HT-29 (cell line): ENCODE data around the gene MYRIP. TPM values are rescaled to one million over a fixed set of nuclear protein-coding genes. Genes with fewer than 3 reads are reported as not detected.
"Not testable (repeated sequence)": the region's sequence is repeated elsewhere in the genome, so short reads cannot be mapped to it uniquely, and the experiment has no call there.

Experiments
- DNase-seq: peaks from one replicate; pipeline ENCODE4 v3.0.0-alpha.2; 2015; ENCODE audit warnings: low spot score
- total RNA-seq: library from RNA; depleted of rRNA; stranded (reverse); fragments of >200 nt; shearing (Covaris generic); gene quantifications from 2 replicates; pipeline ENCODE4 v1.2.3, GENCODE V29; 2014

The MYRIP gene
- total RNA-seq, 1 experiment from 2014 or later = 0.03 TPM

DNA sequence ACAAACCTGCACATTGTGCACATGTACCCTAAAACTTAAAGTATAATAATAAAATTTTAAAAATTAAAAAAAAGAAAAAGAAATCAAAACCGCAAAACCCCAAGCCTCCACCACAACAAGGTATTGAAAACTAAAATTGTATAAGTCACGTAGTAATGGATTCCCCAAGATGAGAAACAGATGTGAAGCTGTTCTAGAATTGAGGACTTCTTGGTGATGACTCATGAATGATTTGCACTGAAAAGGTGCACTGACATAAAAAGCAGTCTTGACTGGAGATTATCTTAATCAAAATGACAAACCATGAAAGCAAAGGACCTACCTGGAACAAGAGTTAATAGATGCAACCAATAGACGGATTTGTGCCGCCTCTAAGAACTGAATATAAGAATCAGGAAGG, 225.8 kb downstream of the MYRIP start:
- DNase-seq = no peak

DNA sequence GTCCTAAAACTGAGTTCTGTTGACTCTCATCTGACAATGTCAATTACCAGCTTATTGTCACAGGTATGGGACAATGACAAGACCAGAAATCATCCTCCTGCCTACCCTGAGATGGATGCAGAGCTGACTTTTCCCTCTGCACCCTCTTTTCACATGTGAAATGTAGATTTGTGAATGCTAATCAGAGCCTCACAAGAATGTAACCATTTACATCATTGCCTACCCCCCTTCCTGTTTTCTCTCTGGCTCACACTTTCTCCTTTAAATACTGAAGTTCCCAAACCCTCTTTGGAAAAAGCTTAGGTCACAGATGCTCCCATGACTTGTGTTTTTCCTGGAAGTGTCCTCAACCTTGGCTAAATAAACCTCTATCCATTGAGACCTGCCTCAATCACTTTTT, 228.2 kb downstream of the MYRIP start:
- DNase-seq = no peak

DNA sequence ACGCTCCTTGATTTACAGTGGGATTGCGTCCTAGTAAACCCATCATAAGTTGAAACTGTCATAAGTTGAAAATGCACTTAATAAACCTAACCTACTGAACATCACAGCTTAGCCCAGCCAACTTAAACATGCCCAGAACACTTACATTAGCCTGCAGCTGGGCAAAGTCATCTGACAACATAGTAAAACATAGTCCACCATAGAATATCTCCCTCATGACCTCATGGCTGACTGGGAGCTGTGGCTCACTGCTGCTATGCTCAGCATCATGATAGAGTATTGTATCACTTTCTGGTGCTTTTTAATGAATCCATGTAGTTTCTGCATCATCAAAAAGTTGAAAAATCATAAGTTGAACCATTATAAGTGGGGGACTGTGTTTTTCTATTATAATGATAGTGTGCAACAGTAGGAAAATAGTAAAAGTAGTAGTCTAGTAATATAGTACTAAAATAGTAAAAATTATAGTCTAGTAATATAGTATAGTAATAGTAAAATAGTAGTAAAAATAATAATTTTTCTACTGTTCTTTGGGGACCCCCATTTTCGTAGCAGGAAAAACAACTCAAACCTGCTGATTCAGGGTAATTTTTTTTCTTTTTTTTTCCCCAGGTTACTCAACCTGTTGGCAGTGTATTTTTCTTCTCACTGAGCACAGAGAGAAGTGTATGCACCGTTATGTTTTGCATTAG, 233.5 kb downstream of the MYRIP start:
- DNase-seq = no peak

DNA sequence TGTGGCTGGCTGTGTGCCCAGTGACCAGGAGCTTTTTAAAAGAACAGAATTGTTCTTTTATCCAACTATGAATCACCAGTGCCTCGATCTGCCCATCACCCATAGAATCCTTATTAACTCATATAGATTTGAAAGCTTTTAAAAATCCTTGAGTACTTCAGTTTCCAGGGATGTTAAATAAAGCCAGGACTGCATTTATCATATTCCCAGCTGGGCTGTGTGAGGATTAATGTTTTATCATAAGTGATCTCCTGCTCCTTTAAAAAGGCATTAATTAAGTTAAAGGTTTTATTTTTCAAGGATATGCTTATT, 234.0 kb downstream of the MYRIP start:
- no peak for DNase-seq

DNA sequence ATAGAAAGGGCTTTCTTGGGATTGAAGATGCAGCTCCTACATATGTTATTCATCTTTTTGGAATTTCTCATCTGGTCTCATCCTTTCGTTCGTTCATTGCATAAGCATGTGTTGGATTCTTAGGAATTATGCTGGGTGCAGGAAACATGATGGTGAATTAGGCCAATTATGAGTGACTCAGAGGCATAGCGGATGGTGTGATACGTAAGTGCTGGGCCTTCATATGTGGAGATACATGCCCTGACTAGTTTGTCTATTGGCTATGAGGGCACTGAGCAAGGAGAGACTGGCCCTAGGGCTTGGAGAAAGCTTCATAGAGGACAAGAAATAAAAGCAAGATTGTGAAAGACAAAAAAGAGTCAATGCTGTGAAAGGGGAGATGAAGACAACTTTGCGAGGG, 235.1 kb downstream of the MYRIP start:
- DNase-seq = no peak

DNA sequence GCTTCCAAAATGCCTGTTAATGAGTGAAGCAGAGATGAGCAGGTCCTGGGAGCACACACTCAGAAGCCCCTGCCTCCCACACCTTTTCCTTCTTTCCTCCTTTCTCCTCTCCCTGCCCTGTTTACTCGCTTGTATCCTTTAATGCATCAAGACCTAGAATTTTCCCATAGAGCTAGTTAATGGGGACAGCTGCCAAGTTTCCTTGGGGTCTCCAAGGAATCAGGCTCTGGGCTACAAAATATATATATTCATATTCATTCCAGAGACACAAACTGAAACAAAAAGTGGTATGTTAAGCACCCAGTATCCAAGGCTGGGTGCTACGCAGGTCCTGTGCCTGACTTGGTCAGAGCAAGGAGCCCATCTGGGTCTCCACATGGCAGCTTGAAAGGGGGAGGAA, 235.6 kb downstream of the MYRIP start:
- no peak for DNase-seq

DNA sequence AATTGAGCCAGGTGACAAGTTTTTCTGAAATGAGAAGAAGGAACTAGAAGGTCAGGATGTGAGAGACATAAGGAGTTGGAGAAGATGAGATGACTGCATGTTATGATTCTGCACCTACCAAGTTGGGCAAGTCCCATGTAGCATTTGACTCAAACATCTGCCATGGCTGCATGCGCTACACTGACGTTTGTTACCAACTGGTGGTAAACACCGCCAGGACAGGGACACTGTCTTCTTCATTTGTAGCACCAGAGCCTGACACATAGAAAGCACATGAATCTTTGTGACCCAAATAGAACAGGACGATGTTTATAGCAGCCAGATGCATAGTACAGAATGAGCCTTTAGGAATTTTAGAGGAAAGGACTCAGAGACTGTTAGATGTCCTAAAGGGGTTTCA, 236.7 kb downstream of the MYRIP start:
- no peak for DNase-seq

DNA sequence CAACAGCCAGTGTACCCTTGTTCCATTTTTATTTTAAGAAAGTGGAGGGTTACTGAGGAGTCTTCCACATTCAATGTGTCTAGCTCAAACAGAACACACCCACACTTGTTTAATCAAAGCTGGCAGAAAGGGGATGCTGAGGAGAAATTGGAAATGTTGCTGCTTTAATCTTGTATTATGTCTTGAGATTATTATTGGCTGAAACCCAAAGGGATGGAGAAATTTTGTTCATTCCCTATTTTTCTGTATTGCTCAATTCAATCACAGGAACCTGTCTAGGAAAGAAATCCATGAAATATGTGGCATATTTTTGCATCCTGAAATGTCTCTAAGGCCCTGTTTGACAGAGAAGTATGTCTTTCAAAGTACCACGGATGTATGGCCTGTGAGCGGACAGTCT, 238.0 kb downstream of the MYRIP start:
- DNase-seq = no peak

DNA sequence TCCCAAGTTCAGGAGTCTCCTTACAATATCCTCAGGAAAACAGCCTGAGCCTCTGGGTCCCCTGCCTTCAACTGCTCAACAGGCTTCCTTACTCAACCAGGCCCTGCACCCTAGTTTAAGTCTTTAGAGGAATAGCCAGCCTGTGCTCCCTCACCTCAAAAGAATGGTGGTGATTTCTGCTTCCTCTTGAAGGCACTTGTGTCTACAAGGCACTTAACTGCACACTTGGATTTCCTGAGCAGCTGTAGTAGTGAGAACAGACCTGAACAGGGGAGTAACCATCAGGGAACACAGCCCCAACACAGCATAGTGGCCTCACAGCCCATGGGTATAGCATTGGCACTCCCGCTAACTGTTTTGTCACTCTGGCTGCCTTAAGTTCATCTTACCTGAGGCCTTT, 244.3 kb downstream of the MYRIP start:
- DNase-seq = no peak

DNA sequence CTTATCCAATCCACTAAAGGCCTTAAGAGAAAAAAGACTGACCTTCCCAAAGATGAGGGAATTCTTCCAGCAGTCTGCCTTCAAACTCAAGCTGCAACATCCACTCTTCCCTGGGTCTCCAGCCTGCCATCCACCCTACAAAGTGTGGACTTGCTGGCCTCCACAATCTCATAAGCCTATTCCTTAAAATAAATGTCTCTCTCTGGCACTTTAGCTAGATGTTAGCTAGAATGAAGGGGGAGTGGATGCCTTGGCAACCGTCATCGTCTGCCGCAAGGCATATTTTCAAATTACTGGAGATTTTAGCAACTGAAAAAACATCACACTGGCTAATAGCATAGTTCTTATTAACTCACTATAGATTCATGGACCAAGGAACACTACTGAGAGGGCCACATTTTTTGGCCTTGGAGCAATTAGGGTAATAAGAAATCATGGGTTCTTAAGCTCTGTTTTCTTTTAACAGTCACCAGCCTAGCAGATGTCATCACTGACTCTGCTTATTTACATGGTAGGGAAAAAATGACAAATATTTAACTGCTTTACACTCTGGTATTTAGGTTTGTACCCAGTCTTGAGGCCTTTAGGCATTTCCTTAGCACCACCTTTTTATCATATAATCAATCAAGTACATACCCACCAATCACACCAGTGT, 245.3 kb downstream of the MYRIP start:
- no peak for DNase-seq

DNA sequence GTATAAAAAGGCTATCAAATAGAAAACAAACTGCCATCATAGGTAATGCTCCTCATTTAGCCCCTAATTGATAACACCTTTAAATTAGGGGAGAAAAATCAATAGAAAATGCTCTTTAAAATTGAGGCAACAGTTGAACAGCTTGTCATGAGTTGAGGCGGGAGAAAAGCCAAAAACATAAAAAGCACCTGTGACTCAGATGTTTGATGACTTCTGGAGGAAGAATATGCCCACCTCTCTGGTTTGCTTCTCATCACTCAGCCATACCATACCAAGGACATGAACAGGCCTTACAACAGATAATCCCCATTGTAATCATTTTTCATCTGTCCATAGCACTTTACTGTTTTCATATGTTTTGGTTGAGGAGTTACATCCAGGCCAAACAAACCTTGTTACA, 246.0 kb downstream of the MYRIP start:
- no peak for DNase-seq

DNA sequence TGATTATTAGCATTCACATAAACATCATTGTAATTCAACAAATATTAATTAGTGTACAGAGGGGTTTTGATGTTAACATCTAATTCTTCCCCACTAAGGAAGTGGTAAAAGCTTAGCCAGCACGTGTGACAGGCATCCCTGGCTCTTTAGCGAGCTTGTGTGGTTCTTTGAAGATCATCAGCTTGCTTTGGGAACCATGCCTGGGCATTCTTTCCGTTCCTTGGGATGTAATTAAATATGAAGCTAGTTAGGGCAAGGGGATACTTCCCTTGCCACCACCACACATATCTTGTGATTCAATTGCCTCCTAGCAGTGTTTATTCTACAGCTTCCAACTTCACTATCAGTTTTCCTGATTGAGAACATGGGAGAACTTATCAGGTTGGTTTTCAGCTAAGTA, 246.5 kb downstream of the MYRIP start:
- DNase-seq = no peak

DNA sequence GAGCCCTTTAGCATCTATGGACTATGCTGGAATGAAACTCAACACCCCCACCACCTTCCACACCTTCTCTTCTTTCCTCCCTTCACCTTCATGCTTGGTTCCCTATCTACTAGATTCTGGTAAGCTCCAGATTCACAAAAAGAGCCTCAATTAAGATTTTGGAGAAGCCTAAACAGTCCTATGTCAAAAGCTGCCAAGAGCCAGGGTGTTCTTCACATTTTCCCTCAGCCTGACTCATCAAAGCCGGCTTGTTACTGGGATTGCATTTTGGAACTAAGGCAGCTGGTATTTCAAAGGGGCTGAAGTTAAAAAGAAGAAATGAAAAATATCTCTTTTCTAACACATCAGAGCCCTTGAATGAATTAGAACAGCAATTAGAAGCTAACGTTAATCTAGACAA, 247.7 kb downstream of the MYRIP start:
- no peak for DNase-seq

DNA sequence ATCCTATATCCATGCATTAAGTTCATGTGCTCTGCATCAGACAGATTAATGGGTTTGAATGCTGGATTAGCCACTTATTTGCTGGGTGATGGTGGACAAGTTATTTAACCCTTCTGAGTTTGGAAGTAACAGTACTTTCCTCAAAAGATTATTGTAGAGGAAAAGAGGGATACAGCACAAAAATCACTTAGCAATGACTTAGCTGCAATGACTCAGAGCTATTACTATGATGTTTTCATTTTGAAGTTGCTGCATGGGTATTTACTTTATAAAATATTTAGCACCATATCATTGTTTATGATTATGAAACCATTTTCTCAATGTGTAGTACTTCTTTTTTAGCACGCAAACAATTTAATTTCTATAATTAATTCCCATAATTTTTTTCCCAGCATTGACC, 248.4 kb downstream of the MYRIP start:
- no peak for DNase-seq

DNA sequence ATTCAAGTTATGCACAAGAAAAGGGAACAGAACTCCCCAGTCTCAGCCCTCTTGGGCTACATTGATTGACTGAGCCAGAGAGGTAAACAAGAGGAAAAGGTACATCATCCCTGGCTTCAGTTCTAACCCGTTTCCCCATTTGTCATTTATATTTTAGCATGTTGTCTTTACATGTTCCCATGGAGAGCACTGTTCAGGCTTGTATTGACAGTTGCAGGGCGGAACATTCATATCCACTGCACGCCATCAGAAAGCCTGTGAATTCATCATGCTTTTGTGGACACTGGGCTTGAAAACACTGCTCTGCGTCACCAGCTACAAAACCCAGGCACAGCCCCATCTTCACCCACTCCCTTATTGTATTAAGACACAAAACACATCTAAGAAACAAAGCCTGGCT, 259.2 kb downstream of the MYRIP start:
- no peak for DNase-seq

DNA sequence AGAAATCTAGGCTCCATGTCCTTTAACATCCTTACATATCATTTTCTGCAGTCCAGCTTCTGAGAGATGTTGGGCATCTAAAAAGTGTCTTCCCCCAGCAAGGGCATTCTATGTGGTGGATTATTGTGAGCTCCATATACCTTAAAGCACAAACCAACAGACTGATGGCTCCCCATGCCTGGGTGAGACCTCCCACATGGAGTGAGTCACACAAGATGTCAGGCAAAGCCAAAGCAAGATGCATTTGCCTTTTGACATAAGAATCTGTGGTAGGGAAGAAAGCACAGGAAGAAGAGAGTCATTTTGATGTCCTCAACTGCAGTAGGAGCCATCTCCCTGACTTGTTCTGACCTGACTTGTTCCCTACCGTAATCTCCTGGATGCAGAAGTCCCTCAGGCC, 261.4 kb downstream of the MYRIP start:
- DNase-seq = no peak

DNA sequence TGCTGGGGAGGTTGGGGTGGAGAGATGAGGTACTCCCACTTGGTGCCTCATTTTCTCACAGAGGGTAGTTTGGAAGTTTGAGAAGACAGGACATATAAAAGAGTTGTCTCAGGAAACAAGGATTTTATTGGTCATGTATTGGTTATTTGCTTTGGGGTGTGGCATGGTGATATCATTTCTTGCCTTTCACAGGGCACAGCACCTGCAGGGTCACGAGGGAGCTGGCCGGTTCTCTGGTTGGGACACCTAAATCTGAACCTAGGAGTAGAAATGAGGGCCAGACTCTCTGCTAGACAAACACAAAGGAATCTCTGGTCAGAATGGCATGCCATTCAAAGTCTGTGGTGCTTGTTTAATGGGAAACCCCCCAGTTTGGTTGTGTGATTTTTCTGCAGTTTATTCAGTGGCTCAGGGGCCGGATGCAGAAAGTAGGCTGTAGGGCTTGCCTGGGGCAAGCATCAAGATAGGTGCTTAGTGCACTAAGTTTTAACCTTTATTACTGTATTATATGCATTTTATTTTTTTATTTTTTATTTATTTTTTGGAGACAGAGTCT, 262.4 kb downstream of the MYRIP start:
- DNase-seq = no peak

DNA sequence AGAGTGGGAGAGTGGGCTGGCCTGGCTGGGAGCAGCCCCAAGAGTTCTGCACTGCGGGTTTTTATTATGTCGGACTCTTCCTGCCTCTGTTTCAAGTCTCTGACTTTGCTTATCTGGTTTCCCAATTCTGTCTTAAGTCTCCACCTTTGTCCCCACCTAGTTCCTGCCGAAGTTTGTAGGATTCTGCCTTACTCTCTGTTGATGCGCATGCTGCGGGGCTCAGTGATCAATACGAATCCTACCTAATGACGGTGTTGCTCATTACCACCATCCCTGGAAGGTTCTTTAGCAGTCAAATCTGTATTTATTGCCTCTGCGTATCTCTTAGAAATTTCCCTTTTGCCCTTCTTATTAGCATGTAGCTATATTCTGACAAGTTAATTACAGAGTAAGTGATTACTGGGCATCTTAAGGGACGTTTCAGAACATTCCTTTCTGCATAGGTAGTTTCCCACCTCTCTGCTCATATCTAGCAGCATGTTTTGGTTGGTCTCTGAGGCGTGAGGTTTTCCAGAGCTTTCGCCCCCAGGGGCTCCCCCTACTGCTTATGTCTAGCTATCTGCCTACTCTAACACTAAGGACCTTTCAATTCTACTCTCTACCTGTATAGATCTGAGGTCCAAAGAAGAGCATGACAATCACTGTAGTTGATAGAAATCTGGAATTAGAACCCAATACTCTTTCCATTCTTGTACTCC, 264.1 kb downstream of the MYRIP start:
- peak; percentile 8 for DNase-seq

DNA sequence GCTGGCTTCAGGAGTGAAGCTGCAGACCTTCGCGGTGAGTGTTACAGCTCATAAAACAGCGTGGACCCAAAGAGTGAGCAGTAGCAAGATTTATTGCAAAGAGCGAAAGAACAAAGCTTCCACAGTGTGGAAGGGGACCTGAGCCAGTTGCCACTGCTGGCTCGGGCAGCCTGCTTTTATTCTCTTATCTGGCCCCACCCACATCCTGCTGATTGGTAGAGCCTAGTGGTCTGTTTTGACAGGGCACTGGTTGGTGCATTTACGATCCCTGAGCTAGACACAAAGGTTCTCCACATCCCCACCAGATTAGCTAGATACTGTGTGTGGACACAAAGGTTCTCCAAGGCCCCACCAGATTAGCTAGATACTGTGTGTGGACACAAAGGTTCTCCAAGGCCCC, 267.7 kb downstream of the MYRIP start:
- not testable (repeated sequence) for DNase-seq

DNA sequence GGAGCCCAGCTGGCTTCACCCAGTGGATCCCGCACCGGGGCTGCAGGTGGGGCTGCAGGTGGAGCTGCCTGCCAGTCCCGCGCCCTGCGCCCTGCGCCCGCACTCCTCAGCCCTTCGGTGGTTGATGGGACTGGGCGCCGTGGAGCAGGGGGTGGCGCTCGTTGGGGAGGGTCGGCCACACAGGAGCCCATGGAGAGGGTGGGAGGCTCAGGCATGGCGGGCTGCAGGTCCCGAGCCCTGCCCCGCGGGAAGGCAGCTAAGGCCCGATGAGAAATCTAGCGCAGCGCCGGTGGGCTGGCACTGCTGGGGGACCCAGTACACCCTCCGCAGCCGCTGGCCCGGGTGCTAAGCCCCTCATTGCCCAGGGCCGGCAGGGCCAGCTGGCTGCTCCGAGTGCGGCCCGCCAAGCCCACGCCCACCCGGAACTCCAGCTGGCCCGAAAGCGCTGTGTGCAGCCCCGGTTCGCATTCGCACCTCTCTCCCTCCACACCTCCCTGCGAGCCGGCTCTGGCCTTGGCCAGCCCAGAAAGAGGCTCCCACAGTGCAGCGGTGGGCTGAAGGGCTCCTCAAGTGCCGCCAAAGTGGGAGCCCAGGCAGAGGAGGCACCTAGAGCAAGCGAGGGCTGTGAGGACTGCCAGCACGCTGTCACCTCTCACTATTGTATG, 268.6 kb downstream of the MYRIP start:
- DNase-seq = not testable (repeated sequence)

DNA sequence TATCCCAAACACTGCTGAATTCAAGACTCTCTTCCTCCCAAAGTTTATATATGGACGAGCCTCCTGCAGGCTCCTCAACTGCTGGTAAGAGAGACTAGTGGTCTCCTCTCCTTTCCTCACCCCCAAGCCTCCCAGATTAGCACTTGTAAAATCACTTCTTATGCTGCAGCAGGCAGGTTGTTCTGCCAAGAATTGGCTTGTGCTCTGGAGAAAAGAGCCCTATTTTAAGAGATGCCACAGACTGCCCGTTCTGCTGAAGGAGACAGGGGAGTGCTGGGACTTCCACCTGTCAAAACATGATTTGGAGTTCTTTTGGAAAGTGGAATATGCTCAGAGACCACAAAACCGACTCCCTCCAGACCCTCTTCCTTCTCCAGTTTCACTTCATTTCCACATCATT, 269.2 kb downstream of the MYRIP start:
- no peak for DNase-seq

DNA sequence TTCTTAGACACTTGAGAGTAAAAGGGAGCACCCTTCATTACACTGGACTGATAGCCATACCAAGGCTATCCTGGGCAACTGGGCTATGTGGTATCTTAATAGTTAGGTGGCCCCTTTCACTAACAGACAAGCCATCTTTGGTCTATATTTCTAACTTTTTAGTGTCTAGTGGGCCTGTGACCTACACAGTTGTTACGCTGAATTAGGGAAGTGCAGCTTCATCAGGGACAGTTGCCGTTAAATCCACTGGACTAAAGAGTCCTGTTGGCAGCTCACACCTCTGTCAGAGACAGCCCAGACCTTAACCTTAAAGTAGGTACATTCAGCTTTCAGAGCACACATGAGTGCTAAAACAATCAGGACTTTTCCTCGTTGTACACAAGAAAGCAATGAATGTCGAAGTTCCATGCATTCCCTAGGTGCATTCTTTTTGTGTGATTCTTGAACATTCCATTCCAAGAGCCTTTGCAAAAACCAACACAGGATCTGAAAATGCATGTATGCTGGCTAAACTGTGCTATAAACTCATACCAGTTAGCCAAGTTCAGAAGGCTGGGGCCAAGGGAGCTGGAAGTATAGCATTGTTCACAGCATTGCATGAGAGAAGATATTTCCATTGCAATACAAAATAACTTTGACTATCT, 269.9 kb downstream of the MYRIP start:
- no peak for DNase-seq
